HG02852 (cell line): ENCODE results near the gene LOXL3.
A peak's percentile ranks its signal among the peaks of the same experiment; 100 is the strongest.

Experiments
- ATAC-seq: cut with Tn5 transposase; IDR thresholded peaks from one replicate; pipeline ENCODE4 v1.9.1; 2021; ENCODE audit warnings: mild to moderate bottlenecking, moderate library complexity; ENCODE audit not compliant: unreplicated experiment

The LOXL3 gene

GRCh38 chr2:74529357-74530238, 24.1 kb downstream of the LOXL3 start, which contains the start of the genes AUP1 and HTRA2:
TSS of gene AUP1 (minus strand) at chr2:74529706. CDS start at chr2:74529629, 77 bp downstream.
TSS of gene HTRA2 (plus strand) at chr2:74529933. CDS start at chr2:74530007, 74 bp downstream.
- ATAC-seq = peak; percentile 79

- ATAC-seq = peak; percentile 5
These were observed 25.0 kb downstream of the LOXL3 start for GRCh38 chr2:74528600-74529356.

- ATAC-seq = no peak
These were observed 26.0 kb downstream of the LOXL3 start for GRCh38 chr2:74527741-74528140.

GRCh38 chr2:74526649-74527230, 27.0 kb downstream of the LOXL3 start:
- no peak for ATAC-seq

- ATAC-seq = no peak
These were observed 27.8 kb downstream of the LOXL3 start, which contains the start of gene DQX1 for GRCh38 chr2:74525717-74526648. TSS of gene DQX1 (minus strand) at chr2:74526231. CDS start at chr2:74525729, 502 bp downstream.

- ATAC-seq = no peak
These were observed 28.6 kb downstream of the LOXL3 start for GRCh38 chr2:74524955-74525716.

- ATAC-seq = no peak
These were observed 29.7 kb downstream of the LOXL3 start for GRCh38 chr2:74524005-74524404.

GRCh38 chr2:74522516-74522915, 31.2 kb downstream of the LOXL3 start:
- ATAC-seq = no peak

GRCh38 chr2:74516650-74517049, 37.1 kb downstream of the LOXL3 start:
- no peak for ATAC-seq

GRCh38 chr2:74515981-74516633, 37.6 kb downstream of the LOXL3 start:
- ATAC-seq = no peak

GRCh38 chr2:74515271-74515980, 38.3 kb downstream of the LOXL3 start:
- ATAC-seq = no peak

- ATAC-seq = no peak
These were observed 39.1 kb downstream of the LOXL3 start, which contains the start of gene TLX2 for GRCh38 chr2:74514368-74515270. TSS of gene TLX2 (plus strand) at chr2:74514450. CDS start at chr2:74514807, 357 bp downstream.

- ATAC-seq = no peak
These were observed 40.0 kb downstream of the LOXL3 start for GRCh38 chr2:74513605-74514367.

GRCh38 chr2:74512744-74513604, 40.8 kb downstream of the LOXL3 start:
- no peak for ATAC-seq
